SK-N-SH treated with all-trans-retinoic acid at 6 μM for 48 hours (cell line): Measurements from ENCODE around the gene LRRFIP2.

Experiments used
- ARNTL ChIP-seq: fragments of 450-650 bp; formaldehyde crosslinking; IDR thresholded peaks from 2 replicates; pipeline ENCODE4 v1.5.0; 2020; ENCODE audit warnings: low read depth, mild to moderate bottlenecking, moderate library complexity, borderline replicate concordance
- PATZ1 ChIP-seq: fragments of 250-450 bp; sonication (Bioruptor Pico); IDR thresholded peaks from 2 replicates; pipeline ENCODE4 v1.8.0; 2020; ENCODE audit warnings: mild to moderate bottlenecking, moderate library complexity, borderline replicate concordance
- TOX ChIP-seq: fragments of 250-450 bp; sonication (Bioruptor Pico); IDR thresholded peaks from 2 replicates; pipeline ENCODE4 v1.8.0; 2021; ENCODE audit warnings: mild to moderate bottlenecking, moderate library complexity, borderline replicate concordance
- ZFP3 ChIP-seq: fragments of 250-450 bp; sonication (Bioruptor Pico); IDR thresholded peaks from 2 replicates; pipeline ENCODE4 v1.5.0; 2020; ENCODE audit warnings: mild to moderate bottlenecking, moderate library complexity
- ZFP30 ChIP-seq: fragments of 450-650 bp; formaldehyde crosslinking; IDR thresholded peaks from 2 replicates; pipeline ENCODE4 v1.5.0; 2022; ENCODE audit warnings: mild to moderate bottlenecking, moderate library complexity
- TF ChIP-seq, protein P1 (sequence below): fragments of 250-450 bp; sonication (Bioruptor Pico); IDR thresholded peaks from 2 replicates; pipeline ENCODE4 v1.5.1; 2020; ENCODE audit warnings: low read depth, mild to moderate bottlenecking, moderate library complexity

- TF ChIP-seq TOX (no peak), ZFP30 (CRISPR knock-in tag) (no peak), PATZ1 (CRISPR knock-in tag) (no peak), ZFP3 (no peak), ARNTL (CRISPR knock-in tag) (no peak)
- TF ChIP-seq, protein P1, sequence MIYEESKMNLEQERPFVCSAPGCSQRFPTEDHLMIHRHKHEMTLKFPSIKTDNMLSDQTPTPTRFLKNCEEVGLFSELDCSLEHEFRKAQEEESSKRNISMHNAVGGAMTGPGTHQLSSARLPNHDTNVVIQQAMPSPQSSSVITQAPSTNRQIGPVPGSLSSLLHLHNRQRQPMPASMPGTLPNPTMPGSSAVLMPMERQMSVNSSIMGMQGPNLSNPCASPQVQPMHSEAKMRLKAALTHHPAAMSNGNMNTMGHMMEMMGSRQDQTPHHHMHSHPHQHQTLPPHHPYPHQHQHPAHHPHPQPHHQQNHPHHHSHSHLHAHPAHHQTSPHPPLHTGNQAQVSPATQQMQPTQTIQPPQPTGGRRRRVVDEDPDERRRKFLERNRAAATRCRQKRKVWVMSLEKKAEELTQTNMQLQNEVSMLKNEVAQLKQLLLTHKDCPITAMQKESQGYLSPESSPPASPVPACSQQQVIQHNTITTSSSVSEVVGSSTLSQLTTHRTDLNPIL = no peak
Measured at GRCh38 chr3:37217098-37217849, 42.9 kb upstream of the LRRFIP2 start.
